Common myeloid progenitor, CD34-positive (primary cell): Measurements from ENCODE around the gene CRELD1.

Experiments
- CTCF ChIA-PET: fragments of 350-600 bp; sonication (Branson Sonifier 250); formaldehyde crosslinking; loops from one replicate; lab custom pipeline; 2021; ENCODE audit warnings: antibody characterized with exemption; lab: Charles Lee
- POLR2A ChIA-PET: fragments of 350-600 bp; sonication (Branson Sonifier 250); formaldehyde crosslinking; loops from one replicate; lab custom pipeline; 2021; ENCODE audit warnings: antibody characterized with exemption; lab: Charles Lee
- DNase-seq, 3 donors: peaks; one replicate each; pipeline versions ENCODE4 v3.0.0 to v3.0.0-alpha.2; 2013
- H3K27ac ChIP-seq, 2 experiments: 1 replicate in 1 of 2; 2 replicates in 1 of 2; pipeline ENCODE4 v1.7.0; 2013; ENCODE audit warnings: inconsistent platforms in 2 of 2, low read length in 2 of 2, mild to moderate bottlenecking in 2 of 2, low read depth in 1 of 2, moderate library complexity in 1 of 2; ENCODE audit not compliant: severe bottlenecking in 2 of 2, insufficient read depth in 1 of 2, poor library complexity in 1 of 2
- H3K27me3 ChIP-seq, 5 experiments: replicated peaks in 2 of 5; 1 replicate in 3 of 5; 2 replicates in 2 of 5; pipeline versions ENCODE4 v1.6.1 to v1.7.0; 2013; ENCODE audit warnings: low read length in 4 of 5, mild to moderate bottlenecking in 2 of 5, moderate library complexity in 2 of 5, inconsistent platforms in 1 of 5; ENCODE audit not compliant: insufficient read depth in 5 of 5, control insufficient read depth in 4 of 5
- H3K36me3 ChIP-seq, 4 experiments: 1 replicate in 2 of 4; 2 replicates in 2 of 4; pipeline versions ENCODE4 v1.6.1 to v1.7.0; 2013; ENCODE audit warnings: low read length in 3 of 4, control low read depth in 1 of 4, mild to moderate bottlenecking in 1 of 4; ENCODE audit not compliant: control insufficient read depth in 4 of 4, insufficient read depth in 4 of 4
- H3K4me1 ChIP-seq, 4 experiments: 1 replicate in 3 of 4; 2 replicates in 1 of 4; pipeline versions ENCODE4 v1.6.1 to v1.7.1; 2013; ENCODE audit warnings: low read length in 3 of 4, mild to moderate bottlenecking in 3 of 4, control low read depth in 1 of 4, inconsistent platforms in 1 of 4, moderate library complexity in 1 of 4; ENCODE audit not compliant: control insufficient read depth in 4 of 4, insufficient read depth in 4 of 4; ENCODE audit errors: control extremely low read depth in 1 of 4
- H3K4me3 ChIP-seq, 7 experiments: 1 replicate in 4 of 7; 2 replicates in 3 of 7; pipeline versions ENCODE4 v1.5.1 to v1.7.0; 2013; ENCODE audit warnings: mild to moderate bottlenecking in 7 of 7, low read length in 6 of 7, moderate library complexity in 6 of 7, inconsistent platforms in 2 of 7, low read depth in 2 of 7, control low read depth in 1 of 7; ENCODE audit not compliant: insufficient read depth in 4 of 7, control insufficient read depth in 1 of 7; ENCODE audit errors: extremely low read depth in 1 of 7
- H3K9me3 ChIP-seq, 5 experiments: 1 replicate in 4 of 5; 2 replicates in 1 of 5; pipeline versions ENCODE4 v1.6.1 to v1.7.1; 2013; ENCODE audit warnings: low read length in 4 of 5, mild to moderate bottlenecking in 2 of 5, inconsistent platforms in 1 of 5, low read depth in 1 of 5, moderate library complexity in 1 of 5; ENCODE audit not compliant: control insufficient read depth in 4 of 5, insufficient read depth in 2 of 5; ENCODE audit errors: control extremely low read depth in 1 of 5
- WGBS: methylation state at CpG from one replicate; pipeline ENCODE4 v1.1.5; 2013; ENCODE audit not compliant: insufficient coverage; 5-methylcytosine and 5-hydroxymethylcytosine counted together

The CRELD1 gene

DNA sequence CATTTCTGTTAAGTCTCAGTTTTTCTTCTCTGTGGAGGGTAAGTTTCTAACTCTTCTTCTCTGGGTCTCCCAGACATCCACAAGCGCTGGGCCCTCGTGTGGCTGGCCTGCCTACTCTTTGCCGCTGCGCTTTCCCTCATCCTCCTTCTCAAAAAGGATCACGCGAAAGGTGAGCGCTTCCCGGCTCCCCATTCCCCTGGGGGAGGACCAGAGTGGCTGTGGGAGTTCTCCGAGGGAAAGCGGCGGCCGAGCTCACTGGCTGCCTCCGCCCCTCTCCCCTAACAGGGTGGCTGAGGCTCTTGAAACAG lies 1.1 kb upstream of the CRELD1 start:
- Histone ChIP-seq H3K4me1 (peaks cover 5 to 31% (median 26%) of the 10 kb centered on the region in 4 experiments), H3K9me3 (peaks cover 0 to 4% (median 0%) of the 10 kb centered on the region in 5 experiments), H3K4me3 (peak overlapping the region; percentile 6 to 87 (median 76)), H3K36me3 (peaks cover 4 to 23% (median 11%) of the 10 kb centered on the region in 4 experiments), H3K27ac (peak overlapping the region; percentile 72 to 99), H3K27me3 (no peaks in the 10 kb centered on the region)
- CTCF ChIA-PET, result interaction anchor here (0.6 to 4.1 kb wide), 32 partner anchors 8 to 367 kb away, joined by 3 to 22 read pairs (median 4); partner anchors contain the start of genes FANCD2, IL17RC, IL17RE and JAGN1
- 10% methylated on average over 7 of the region's 13 CpGs for whole genome bisulfite sequencing
- DNase-seq, result no peak
- POLR2A ChIA-PET, result interaction anchor here (0.6 to 2.9 kb wide), 17 partner anchors 10 to 388 kb away, joined by 3 to 21 read pairs (median 6); partner anchors contain the start of genes EMC3, IL17RC, IL17RE and RPUSD3

DNA sequence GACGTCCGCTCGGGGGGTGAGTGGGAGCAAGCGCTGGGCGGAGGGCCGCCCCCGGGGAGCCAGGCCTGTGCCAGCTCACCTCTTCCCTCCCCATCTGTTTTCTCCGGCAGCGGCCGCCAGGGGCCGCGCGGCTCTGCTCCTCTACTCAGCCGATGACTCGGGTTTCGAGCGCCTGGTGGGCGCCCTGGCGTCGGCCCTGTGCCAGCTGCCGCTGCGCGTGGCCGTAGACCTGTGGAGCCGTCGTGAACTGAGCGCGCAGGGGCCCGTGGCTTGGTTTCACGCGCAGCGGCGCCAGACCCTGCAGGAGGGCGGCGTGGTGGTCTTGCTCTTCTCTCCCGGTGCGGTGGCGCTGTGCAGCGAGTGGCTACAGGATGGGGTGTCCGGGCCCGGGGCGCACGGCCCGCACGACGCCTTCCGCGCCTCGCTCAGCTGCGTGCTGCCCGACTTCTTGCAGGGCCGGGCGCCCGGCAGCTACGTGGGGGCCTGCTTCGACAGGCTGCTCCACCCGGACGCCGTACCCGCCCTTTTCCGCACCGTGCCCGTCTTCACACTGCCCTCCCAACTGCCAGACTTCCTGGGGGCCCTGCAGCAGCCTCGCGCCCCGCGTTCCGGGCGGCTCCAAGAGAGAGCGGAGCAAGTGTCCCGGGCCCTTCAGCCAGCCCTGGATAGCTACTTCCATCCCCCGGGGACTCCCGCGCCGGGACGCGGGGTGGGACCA lies 632 bp upstream of the CRELD1 start:
- Histone ChIP-seq H3K4me3 (peak overlapping the region; percentile 19 to 87 (median 76)), H3K36me3 (peaks cover 6 to 28% (median 15%) of the 10 kb centered on the region in 4 experiments), H3K9me3 (peaks cover 0 to 4% (median 0%) of the 10 kb centered on the region in 5 experiments), H3K27me3 (no peaks in the 10 kb centered on the region), H3K4me1 (peaks cover 5 to 31% (median 26%) of the 10 kb centered on the region in 4 experiments), H3K27ac (peak overlapping the region; percentile 98 to 99)
- CTCF ChIA-PET, result interaction anchor here (0.6 to 4.1 kb wide), 34 partner anchors 8 to 367 kb away, joined by 3 to 22 read pairs (median 4); partner anchors contain the start of genes FANCD2, IL17RC, IL17RE and JAGN1
- DNase-seq, result peak; percentile 90 to 94 (median 94)
- POLR2A ChIA-PET, result interaction anchor here (0.6 to 2.9 kb wide), 22 partner anchors 9 to 387 kb away, joined by 3 to 21 read pairs (median 4); partner anchors contain the start of genes EMC3, FANCD2, IL17RC and IL17RE
- under 1% methylated on average over 51 of the region's 77 CpGs for WGBS

DNA sequence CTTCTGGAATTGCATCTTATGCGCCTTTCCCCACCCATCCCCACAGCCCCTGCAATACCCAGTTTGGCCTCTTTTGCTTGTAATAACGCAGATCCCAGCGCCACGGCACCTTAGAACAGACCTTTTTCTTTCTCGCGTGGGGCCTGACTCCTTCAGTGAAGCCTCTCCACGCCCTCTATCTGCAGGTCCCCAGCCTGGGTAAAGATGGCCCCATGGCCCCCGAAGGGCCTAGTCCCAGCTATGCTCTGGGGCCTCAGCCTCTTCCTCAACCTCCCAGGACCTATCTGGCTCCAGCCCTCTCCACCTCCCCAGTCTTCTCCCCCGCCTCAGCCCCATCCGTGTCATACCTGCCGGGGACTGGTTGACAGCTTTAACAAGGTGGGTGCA lies 594 bp downstream of the CRELD1 start:
- DNase-seq, result peak; percentile 76 to 85 (median 82)
- CTCF ChIA-PET, result interaction anchor here (1.1 to 2.9 kb wide), 6 partner anchors 11 to 63 kb away, joined by 3 to 15 read pairs (median 6); partner anchors contain the start of gene PRRT3
- POLR2A ChIA-PET, result interaction anchor here (0.7 to 2.9 kb wide), 4 partner anchors 8 to 43 kb away, joined by 3 to 21 read pairs (median 12); no protein-coding TSS in a partner anchor
- Histone ChIP-seq H3K27ac (peak overlapping the region; percentile 98 to 99), H3K4me3 (peak overlapping the region; percentile 27 to 87 (median 76)), H3K4me1 (peaks cover 5 to 31% (median 26%) of the 10 kb centered on the region in 4 experiments), H3K36me3 (peaks cover 6 to 29% (median 16%) of the 10 kb centered on the region in 4 experiments), H3K27me3 (no peaks in the 10 kb centered on the region), H3K9me3 (peaks cover 0 to 4% (median 0%) of the 10 kb centered on the region in 5 experiments)
- WGBS, result 15% methylated on average over 11 of the region's 11 CpGs

- Histone ChIP-seq H3K36me3 (peaks cover 6 to 29% (median 16%) of the 10 kb centered on the region in 4 experiments), H3K9me3 (peaks cover 0 to 4% (median 0%) of the 10 kb centered on the region in 5 experiments), H3K27me3 (no peaks in the 10 kb centered on the region), H3K4me1 (peaks cover 5 to 31% (median 26%) of the 10 kb centered on the region in 4 experiments), H3K4me3 (peak overlapping the region in 2 of 7 experiments; percentile 23 to 86), H3K27ac (peak overlapping the region in 1 of 2 experiments; percentile 99)
- POLR2A ChIA-PET, result interaction anchor here (0.6 to 2.9 kb wide), 3 partner anchors 11 to 42 kb away, joined by 3 to 21 read pairs (median 5); no protein-coding TSS in a partner anchor
- no peak for DNase-seq
- WGBS, result 90% methylated on average over 3 of the region's 4 CpGs
- CTCF ChIA-PET, result interaction anchor here (1.2 to 1.8 kb wide), 4 partner anchors 10 to 42 kb away, joined by 3 to 9 read pairs (median 4); no protein-coding TSS in a partner anchor
These were observed 1.4 kb downstream of the CRELD1 start for GRCh38 chr3:9934993-9935392.

GRCh38 chr3:9935966-9936510 lies 2.4 kb downstream of the CRELD1 start:
- H3K36me3 ChIP-seq, result peaks cover 6 to 29% (median 19%) of the 10 kb centered on the region in 4 experiments
- H3K9me3 ChIP-seq, result no peaks in the 10 kb centered on the region
- ChIA-PET CTCF (interaction anchor here (1.4 to 1.8 kb wide), 2 partner anchors 10 to 14 kb away, joined by 4 to 9 read pairs; no protein-coding TSS in a partner anchor), POLR2A (interaction anchor here (0.6 kb wide), 1 partner anchor 440 kb away, joined by 4 read pairs; no protein-coding TSS in a partner anchor)
- H3K4me1 ChIP-seq, result peaks cover 5 to 31% (median 26%) of the 10 kb centered on the region in 4 experiments
- 100% methylated on average over 1 of the region's 5 CpGs for WGBS
- no peak for DNase-seq
- H3K27ac ChIP-seq, result no peak overlapping the region
- no peak overlapping the region for H3K4me3 ChIP-seq
- no peaks in the 10 kb centered on the region for H3K27me3 ChIP-seq

DNA sequence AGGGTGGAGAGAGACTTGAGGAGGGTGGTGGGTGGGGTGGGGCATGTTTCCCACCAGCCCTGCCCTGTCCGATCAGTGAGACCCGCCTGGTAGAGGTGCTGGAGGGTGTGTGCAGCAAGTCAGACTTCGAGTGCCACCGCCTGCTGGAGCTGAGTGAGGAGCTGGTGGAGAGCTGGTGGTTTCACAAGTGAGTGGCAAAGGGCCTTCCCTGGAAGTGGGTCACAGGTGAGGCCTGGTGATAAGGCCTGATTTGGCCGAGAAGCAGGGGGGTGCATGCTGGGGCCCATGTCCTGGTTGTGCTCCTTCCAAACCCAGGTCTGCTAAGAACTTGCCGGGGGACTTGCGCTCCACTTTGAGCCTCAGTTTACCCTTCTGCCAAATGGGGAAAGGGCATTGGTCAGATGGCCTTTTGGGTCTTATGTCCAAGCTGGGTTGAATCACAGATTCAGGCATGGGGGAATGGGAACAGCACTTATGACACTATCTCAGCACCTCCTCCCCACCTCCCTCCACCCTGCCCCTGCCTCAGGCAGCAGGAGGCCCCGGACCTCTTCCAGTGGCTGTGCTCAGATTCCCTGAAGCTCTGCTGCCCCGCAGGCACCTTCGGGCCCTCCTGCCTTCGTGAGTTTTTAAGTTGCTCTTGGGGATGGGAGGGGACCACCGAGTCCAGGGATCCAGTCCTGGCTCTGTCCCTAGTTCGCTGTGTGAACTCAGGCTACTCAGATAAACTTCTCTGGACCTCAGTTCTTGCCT lies 4.0 kb downstream of the CRELD1 start:
- ChIA-PET POLR2A (no interaction called here), CTCF (interaction anchor here (1.6 to 1.9 kb wide), 2 partner anchors 7 to 9 kb away, joined by 4 to 7 read pairs; no protein-coding TSS in a partner anchor)
- Histone ChIP-seq H3K9me3 (no peaks in the 10 kb centered on the region), H3K4me1 (peaks cover 5 to 23% (median 20%) of the 10 kb centered on the region in 4 experiments), H3K4me3 (no peak overlapping the region), H3K36me3 (peaks cover 6 to 35% (median 24%) of the 10 kb centered on the region in 4 experiments), H3K27ac (no peak overlapping the region), H3K27me3 (no peaks in the 10 kb centered on the region)
- DNase-seq, result peak in 1 of 3 donors; percentile 54
- 95% methylated on average over 12 of the region's 13 CpGs for WGBS
